SK-N-SH treated with all-trans-retinoic acid at 6 μM for 48 hours (cell line): ENCODE results near the gene SPRYD7.

Source experiments
- ATAC-seq: fragments of 200-7000 bp; cut with Tn5 transposase; 3 replicates; pipeline ENCODE4 v1.9.1; 2020; ENCODE audit warnings: mild to moderate bottlenecking, moderate library complexity
- ARNTL ChIP-seq: fragments of 450-650 bp; formaldehyde crosslinking; IDR thresholded peaks from 2 replicates; pipeline ENCODE4 v1.5.0; 2020; ENCODE audit warnings: low read depth, mild to moderate bottlenecking, moderate library complexity, borderline replicate concordance
- BACH2 ChIP-seq: fragments of 250-450 bp; sonication (Bioruptor Pico); IDR thresholded peaks from 2 replicates; pipeline ENCODE4 v1.9.0; 2021; ENCODE audit warnings: mild to moderate bottlenecking, borderline replicate concordance
- CSDC2 ChIP-seq: fragments of 250-450 bp; sonication (Bioruptor Pico); IDR thresholded peaks from 2 replicates; pipeline ENCODE4 v1.5.0; 2020; ENCODE audit warnings: mild to moderate bottlenecking, moderate library complexity
- ESRRG ChIP-seq: fragments of 250-450 bp; sonication (Bioruptor Pico); IDR thresholded peaks from 2 replicates; pipeline ENCODE4 v1.6.1; 2021; ENCODE audit warnings: mild to moderate bottlenecking
- GLIS3 ChIP-seq: fragments of 250-450 bp; sonication (Bioruptor Pico); IDR thresholded peaks from 2 replicates; pipeline ENCODE4 v1.5.0; 2020; ENCODE audit warnings: mild to moderate bottlenecking, moderate library complexity
- ISL1 ChIP-seq: fragments of 250-450 bp; sonication (Bioruptor Pico); IDR thresholded peaks from 2 replicates; pipeline ENCODE4 v2.1.2; 2022; ENCODE audit warnings: mild to moderate bottlenecking, moderate library complexity
- OSR1 ChIP-seq: fragments of 250-450 bp; sonication (Bioruptor Pico); IDR thresholded peaks from 2 replicates; pipeline ENCODE4 v1.8.0; 2022; ENCODE audit warnings: moderate library complexity, mild to moderate bottlenecking, inconsistent platforms
- POU6F1 ChIP-seq: fragments of 250-450 bp; sonication (Bioruptor Pico); IDR thresholded peaks from 2 replicates; pipeline ENCODE4 v1.8.0; 2021; ENCODE audit warnings: low read depth, mild to moderate bottlenecking, moderate library complexity, borderline replicate concordance
- PPARA ChIP-seq: fragments of 250-450 bp; sonication (Bioruptor Pico); IDR thresholded peaks from 2 replicates; pipeline ENCODE4 v1.5.0; 2020; ENCODE audit warnings: mild to moderate bottlenecking, borderline replicate concordance
- RARB ChIP-seq: fragments of 250-450 bp; sonication (Bioruptor Pico); IDR thresholded peaks from 2 replicates; pipeline ENCODE4 v1.8.0; 2021; ENCODE audit warnings: mild to moderate bottlenecking, moderate library complexity
- SNAI2 ChIP-seq: fragments of 250-450 bp; sonication (Bioruptor Pico); IDR thresholded peaks from 2 replicates; pipeline ENCODE4 v1.5.0; 2020; ENCODE audit warnings: mild to moderate bottlenecking, moderate library complexity
- TCF4 ChIP-seq: fragments of 250-450 bp; sonication (Bioruptor Pico); IDR thresholded peaks from 2 replicates; pipeline ENCODE4 v1.8.0; 2021; ENCODE audit warnings: mild to moderate bottlenecking, moderate library complexity, borderline replicate concordance
- TOX ChIP-seq: fragments of 250-450 bp; sonication (Bioruptor Pico); IDR thresholded peaks from 2 replicates; pipeline ENCODE4 v1.8.0; 2021; ENCODE audit warnings: mild to moderate bottlenecking, moderate library complexity, borderline replicate concordance
- ZC3H10 ChIP-seq: fragments of 250-450 bp; sonication (Bioruptor Pico); IDR thresholded peaks from 2 replicates; pipeline ENCODE4 v1.5.1; 2021; ENCODE audit warnings: mild to moderate bottlenecking, moderate library complexity
- ZFP3 ChIP-seq: fragments of 250-450 bp; sonication (Bioruptor Pico); IDR thresholded peaks from 2 replicates; pipeline ENCODE4 v1.5.0; 2020; ENCODE audit warnings: mild to moderate bottlenecking, moderate library complexity
- ZFP30 ChIP-seq: fragments of 450-650 bp; formaldehyde crosslinking; IDR thresholded peaks from 2 replicates; pipeline ENCODE4 v1.5.0; 2022; ENCODE audit warnings: mild to moderate bottlenecking, moderate library complexity
- ZNF565 ChIP-seq: fragments of 450-650 bp; formaldehyde crosslinking; conservative IDR thresholded peaks from 2 replicates; pipeline ENCODE4 v1.5.0; 2020; ENCODE audit warnings: low read depth, mild to moderate bottlenecking, moderate library complexity
- ZNF70 ChIP-seq: fragments of 450-650 bp; formaldehyde crosslinking; IDR thresholded peaks from 2 replicates; pipeline ENCODE4 v1.5.0; 2020; ENCODE audit warnings: mild to moderate bottlenecking, moderate library complexity
- ZNF8 ChIP-seq: fragments of 450-650 bp; formaldehyde crosslinking; IDR thresholded peaks from 2 replicates; pipeline ENCODE4 v1.5.0; 2020; ENCODE audit warnings: mild to moderate bottlenecking, moderate library complexity
- TF ChIP-seq, protein P1 (sequence below): fragments of 250-450 bp; sonication (Bioruptor Pico); IDR thresholded peaks from 2 replicates; pipeline ENCODE4 v1.5.1; 2020; ENCODE audit warnings: low read depth, mild to moderate bottlenecking, moderate library complexity
- TF ChIP-seq, protein P2 (sequence below): fragments of 250-450 bp; sonication (Bioruptor Pico); IDR thresholded peaks from 2 replicates; pipeline ENCODE4 v1.8.0; 2020; ENCODE audit warnings: mild to moderate bottlenecking, moderate library complexity, borderline replicate concordance
- TF ChIP-seq, protein P3 (sequence below): fragments of 250-450 bp; sonication (Bioruptor Pico); IDR thresholded peaks from 2 replicates; pipeline ENCODE4 v1.5.0; 2020; ENCODE audit warnings: mild to moderate bottlenecking, moderate library complexity

The SPRYD7 gene

GRCh38 chr13:49967456-49967855 lies 31.3 kb upstream of the SPRYD7 start:
- no peak for TF ChIP-seq SNAI2
- TF ChIP-seq POU6F1 (CRISPR knock-in tag), result no peak
- TF ChIP-seq ZNF565 (CRISPR knock-in tag), result no peak
- TF ChIP-seq TOX (CRISPR knock-in tag), result no peak
- no peak for TF ChIP-seq OSR1 (CRISPR knock-in tag)
- TF ChIP-seq ZC3H10 (CRISPR knock-in tag), result no peak
- TF ChIP-seq ZFP3 (CRISPR knock-in tag), result no peak
- TF ChIP-seq RARB, result no peak
- TF ChIP-seq BACH2 (CRISPR knock-in tag), result no peak
- TF ChIP-seq CSDC2 (CRISPR knock-in tag), result no peak
- TF ChIP-seq ZNF8 (CRISPR knock-in tag), result no peak
- TF ChIP-seq TCF4 (CRISPR knock-in tag), result no peak
- TF ChIP-seq ISL1, result no peak
- TF ChIP-seq, all 23 proteins: peak for 0
- no peak for ATAC-seq

DNA sequence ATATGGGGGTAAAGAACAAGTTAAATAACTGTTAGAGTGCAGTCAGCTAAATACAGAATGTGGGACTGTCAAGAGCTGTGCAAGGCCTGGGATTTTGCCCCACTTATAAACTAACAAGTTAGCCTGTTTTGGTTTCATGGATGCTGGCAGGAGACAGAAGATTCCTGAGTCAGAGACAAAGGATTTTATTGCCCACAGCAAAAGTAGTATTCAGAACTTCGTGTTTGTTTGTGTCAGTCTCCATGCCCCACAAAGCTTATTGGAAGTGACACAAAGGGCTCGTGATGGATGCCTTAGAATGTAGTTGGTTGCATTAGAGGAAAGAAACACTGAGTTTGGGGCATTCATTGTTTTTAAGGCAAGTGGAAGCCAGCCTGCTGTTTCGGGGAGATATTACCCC lies 22.2 kb upstream of the SPRYD7 start:
- TF ChIP-seq ZNF8 (CRISPR knock-in tag) (no peak), ZFP30 (no peak), SNAI2 (no peak), CSDC2 (CRISPR knock-in tag) (no peak), ZC3H10 (CRISPR knock-in tag) (no peak), ZNF70 (CRISPR knock-in tag) (no peak), ARNTL (CRISPR knock-in tag) (no peak), RARB (no peak), GLIS3 (no peak), BACH2 (CRISPR knock-in tag) (no peak), OSR1 (CRISPR knock-in tag) (no peak), POU6F1 (CRISPR knock-in tag) (no peak), ESRRG (CRISPR knock-in tag) (no peak), PPARA (no peak), TCF4 (CRISPR knock-in tag) (no peak)
- TF ChIP-seq, protein P1, sequence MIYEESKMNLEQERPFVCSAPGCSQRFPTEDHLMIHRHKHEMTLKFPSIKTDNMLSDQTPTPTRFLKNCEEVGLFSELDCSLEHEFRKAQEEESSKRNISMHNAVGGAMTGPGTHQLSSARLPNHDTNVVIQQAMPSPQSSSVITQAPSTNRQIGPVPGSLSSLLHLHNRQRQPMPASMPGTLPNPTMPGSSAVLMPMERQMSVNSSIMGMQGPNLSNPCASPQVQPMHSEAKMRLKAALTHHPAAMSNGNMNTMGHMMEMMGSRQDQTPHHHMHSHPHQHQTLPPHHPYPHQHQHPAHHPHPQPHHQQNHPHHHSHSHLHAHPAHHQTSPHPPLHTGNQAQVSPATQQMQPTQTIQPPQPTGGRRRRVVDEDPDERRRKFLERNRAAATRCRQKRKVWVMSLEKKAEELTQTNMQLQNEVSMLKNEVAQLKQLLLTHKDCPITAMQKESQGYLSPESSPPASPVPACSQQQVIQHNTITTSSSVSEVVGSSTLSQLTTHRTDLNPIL (CRISPR knock-in tag), result no peak
- TF ChIP-seq, protein P2, sequence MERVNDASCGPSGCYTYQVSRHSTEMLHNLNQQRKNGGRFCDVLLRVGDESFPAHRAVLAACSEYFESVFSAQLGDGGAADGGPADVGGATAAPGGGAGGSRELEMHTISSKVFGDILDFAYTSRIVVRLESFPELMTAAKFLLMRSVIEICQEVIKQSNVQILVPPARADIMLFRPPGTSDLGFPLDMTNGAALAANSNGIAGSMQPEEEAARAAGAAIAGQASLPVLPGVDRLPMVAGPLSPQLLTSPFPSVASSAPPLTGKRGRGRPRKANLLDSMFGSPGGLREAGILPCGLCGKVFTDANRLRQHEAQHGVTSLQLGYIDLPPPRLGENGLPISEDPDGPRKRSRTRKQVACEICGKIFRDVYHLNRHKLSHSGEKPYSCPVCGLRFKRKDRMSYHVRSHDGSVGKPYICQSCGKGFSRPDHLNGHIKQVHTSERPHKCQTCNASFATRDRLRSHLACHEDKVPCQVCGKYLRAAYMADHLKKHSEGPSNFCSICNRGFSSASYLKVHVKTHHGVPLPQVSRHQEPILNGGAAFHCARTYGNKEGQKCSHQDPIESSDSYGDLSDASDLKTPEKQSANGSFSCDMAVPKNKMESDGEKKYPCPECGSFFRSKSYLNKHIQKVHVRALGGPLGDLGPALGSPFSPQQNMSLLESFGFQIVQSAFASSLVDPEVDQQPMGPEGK (CRISPR knock-in tag), result no peak
- TF ChIP-seq, protein P3, sequence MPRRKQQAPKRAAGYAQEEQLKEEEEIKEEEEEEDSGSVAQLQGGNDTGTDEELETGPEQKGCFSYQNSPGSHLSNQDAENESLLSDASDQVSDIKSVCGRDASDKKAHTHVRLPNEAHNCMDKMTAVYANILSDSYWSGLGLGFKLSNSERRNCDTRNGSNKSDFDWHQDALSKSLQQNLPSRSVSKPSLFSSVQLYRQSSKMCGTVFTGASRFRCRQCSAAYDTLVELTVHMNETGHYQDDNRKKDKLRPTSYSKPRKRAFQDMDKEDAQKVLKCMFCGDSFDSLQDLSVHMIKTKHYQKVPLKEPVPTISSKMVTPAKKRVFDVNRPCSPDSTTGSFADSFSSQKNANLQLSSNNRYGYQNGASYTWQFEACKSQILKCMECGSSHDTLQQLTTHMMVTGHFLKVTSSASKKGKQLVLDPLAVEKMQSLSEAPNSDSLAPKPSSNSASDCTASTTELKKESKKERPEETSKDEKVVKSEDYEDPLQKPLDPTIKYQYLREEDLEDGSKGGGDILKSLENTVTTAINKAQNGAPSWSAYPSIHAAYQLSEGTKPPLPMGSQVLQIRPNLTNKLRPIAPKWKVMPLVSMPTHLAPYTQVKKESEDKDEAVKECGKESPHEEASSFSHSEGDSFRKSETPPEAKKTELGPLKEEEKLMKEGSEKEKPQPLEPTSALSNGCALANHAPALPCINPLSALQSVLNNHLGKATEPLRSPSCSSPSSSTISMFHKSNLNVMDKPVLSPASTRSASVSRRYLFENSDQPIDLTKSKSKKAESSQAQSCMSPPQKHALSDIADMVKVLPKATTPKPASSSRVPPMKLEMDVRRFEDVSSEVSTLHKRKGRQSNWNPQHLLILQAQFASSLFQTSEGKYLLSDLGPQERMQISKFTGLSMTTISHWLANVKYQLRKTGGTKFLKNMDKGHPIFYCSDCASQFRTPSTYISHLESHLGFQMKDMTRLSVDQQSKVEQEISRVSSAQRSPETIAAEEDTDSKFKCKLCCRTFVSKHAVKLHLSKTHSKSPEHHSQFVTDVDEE (CRISPR knock-in tag), result no peak
- ATAC-seq, result no peak

- ATAC-seq, result no peak
- TF ChIP-seq SNAI2, result no peak
- TF ChIP-seq, protein P2 (CRISPR knock-in tag), result no peak
- TF ChIP-seq ZC3H10 (CRISPR knock-in tag), result no peak
- TF ChIP-seq, protein P3 (CRISPR knock-in tag), result no peak
- TF ChIP-seq OSR1 (CRISPR knock-in tag), result no peak
- TF ChIP-seq ARNTL (CRISPR knock-in tag), result no peak
- TF ChIP-seq TOX (CRISPR knock-in tag), result no peak
- no peak for TF ChIP-seq PPARA
Observed at GRCh38 chr13:49956131-49956530, 20.0 kb upstream of the SPRYD7 start.
